HUDEP-2 (cell line): ENCODE measurements around the gene TNRC18.
A peak's percentile ranks its signal among the peaks of the same experiment; 100 is the strongest.

Experiments used
- DNase-seq, 76 experiments: peaks; one replicate each; lab custom pipeline; 2025; ENCODE audit not compliant: unreplicated experiment in 76 of 76; lab: John Stamatoyannopoulos, UW

TNRC18 gene

GRCh38 chr7:5451391-5451790 lies 27.8 kb upstream of the TNRC18 start:
- DNase-seq = no peak

GRCh38 chr7:5450549-5451327 lies 27.1 kb upstream of the TNRC18 start:
- DNase-seq = peak in 19 of 76 experiments; percentile 9 to 46 (median 21)

GRCh38 chr7:5448378-5449037 lies 24.9 kb upstream of the TNRC18 start:
- no peak for DNase-seq

- no peak for DNase-seq
Measured at GRCh38 chr7:5445981-5446594, 22.5 kb upstream of the TNRC18 start.

GRCh38 chr7:5443678-5444077 lies 20.0 kb upstream of the TNRC18 start:
- no peak for DNase-seq

- no peak for DNase-seq
Measured at GRCh38 chr7:5442757-5443305, 19.2 kb upstream of the TNRC18 start.

- no peak for DNase-seq
Measured at GRCh38 chr7:5441840-5442503, 18.3 kb upstream of the TNRC18 start.

GRCh38 chr7:5439572-5440496 lies 16.2 kb upstream of the TNRC18 start:
- DNase-seq = no peak

GRCh38 chr7:5439209-5439571 lies 15.6 kb upstream of the TNRC18 start:
- DNase-seq = no peak

GRCh38 chr7:5437987-5438386 lies 14.4 kb upstream of the TNRC18 start:
- DNase-seq = no peak

- no peak for DNase-seq
Measured at GRCh38 chr7:5437348-5437892, 13.8 kb upstream of the TNRC18 start.

- no peak for DNase-seq
Measured at GRCh38 chr7:5436003-5436678, 12.5 kb upstream of the TNRC18 start.

- DNase-seq = no peak
Measured at GRCh38 chr7:5435291-5436002, 11.8 kb upstream of the TNRC18 start.

GRCh38 chr7:5433181-5433580 lies 9.5 kb upstream of the TNRC18 start:
- DNase-seq = no peak

- DNase-seq = no peak
Measured at GRCh38 chr7:5432691-5433090, 9.1 kb upstream of the TNRC18 start.

- no peak for DNase-seq
Measured at GRCh38 chr7:5431560-5432015, 8.0 kb upstream of the TNRC18 start.

GRCh38 chr7:5430612-5430947 lies 6.9 kb upstream of the TNRC18 start:
- no peak for DNase-seq

GRCh38 chr7:5429857-5430611 lies 6.4 kb upstream of the TNRC18 start:
- DNase-seq = peak in 16 of 76 experiments; percentile 18 to 59 (median 38)
